H1 (cell line): ENCODE data around the gene KARS1. TPM values are rescaled to one million over a fixed set of nuclear protein-coding genes. Genes with fewer than 3 reads are reported as not detected.
"Not testable (repeated sequence)": the region's sequence is repeated elsewhere in the genome, so short reads cannot be mapped to it uniquely, and the experiment has no call there.

Experiments used
- CTCF ChIA-PET: fragments of 300-600 bp; sonication (Branson Sonifier 250); formaldehyde crosslinking; loops from one replicate; lab custom pipeline; 2021; ENCODE audit not compliant: partially characterized antibody; lab: Charles Lee
- POLR2A ChIA-PET: fragments of 300-600 bp; sonication (Branson Sonifier 250); formaldehyde crosslinking; loops from one replicate; lab custom pipeline; 2021; ENCODE audit warnings: inconsistent platforms; ENCODE audit not compliant: partially characterized antibody; lab: Charles Lee
- DNase-seq, 2 experiments: peaks; one replicate each; pipeline versions ENCODE4 v3.0.0 to v3.0.0-alpha.2; 2010 to 2022; ENCODE audit warnings: low spot score in 2 of 2, low read depth in 1 of 2, mixed read lengths in 1 of 2
- FAIRE-seq: peaks from 2 replicates; lab custom pipeline; 2011; peaks lifted over from hg19 to GRCh38; lab: Jason Lieb, UNC
- H2AFZ ChIP-seq: 2 replicates; pipeline ENCODE4 v1.8.1; 2012; ENCODE audit warnings: low read length, inconsistent platforms
- H2AK5ac ChIP-seq: 2 replicates; pipeline ENCODE4 v1.6.1; 2013; ENCODE audit warnings: low read depth, low read length
- H2BK120ac ChIP-seq: replicated peaks from 2 replicates; pipeline ENCODE3; 2013; ENCODE audit warnings: low read depth, low read length, inconsistent platforms
- H2BK12ac ChIP-seq: 2 replicates; pipeline ENCODE4 v1.6.1; 2013; ENCODE audit warnings: low read depth, low read length
- H2BK15ac ChIP-seq: 2 replicates; pipeline ENCODE4 v1.6.1; 2013; ENCODE audit warnings: low read length
- H2BK20ac ChIP-seq: 2 replicates; pipeline ENCODE4 v1.6.1; 2013; ENCODE audit warnings: low read length
- H2BK5ac ChIP-seq: 2 replicates; pipeline ENCODE4 v1.6.1; 2013; ENCODE audit warnings: low read depth, low read length
- H3K14ac ChIP-seq: 2 replicates; pipeline ENCODE4 v1.6.1; 2013; ENCODE audit warnings: inconsistent platforms; ENCODE audit not compliant: insufficient read length
- H3K18ac ChIP-seq: 2 replicates; pipeline ENCODE4 v1.6.1; 2013; ENCODE audit warnings: low read length; ENCODE audit errors: extremely low read depth
- H3K23ac ChIP-seq: 2 replicates; pipeline ENCODE4 v1.6.1; 2013; ENCODE audit warnings: inconsistent platforms; ENCODE audit not compliant: insufficient read length
- H3K23me2 ChIP-seq: 2 replicates; pipeline ENCODE4 v1.6.1; 2013; ENCODE audit warnings: low read depth, low read length
- H3K27ac ChIP-seq: 2 replicates; pipeline ENCODE4 v1.6.1; 2011; ENCODE audit warnings: low read depth, low read length, inconsistent platforms
- H3K27me3 ChIP-seq, 4 experiments: replicated peaks in 1 of 4; 1 replicate in 1 of 4; 2 replicates in 3 of 4; pipeline versions ENCODE4 v1.6.1 to v1.8.1; 2011 to 2013; ENCODE audit warnings: low read length in 3 of 4, mild to moderate bottlenecking in 3 of 4, inconsistent platforms in 2 of 4, mixed read lengths in 2 of 4, moderate library complexity in 1 of 4; ENCODE audit not compliant: control insufficient read depth in 3 of 4, insufficient read depth in 3 of 4; ENCODE audit errors: extremely low read depth in 1 of 4
- H3K36me3 ChIP-seq, 4 experiments: 2 replicates each; pipeline versions ENCODE4 v1.6.1 to v1.8.1; 2011 to 2013; ENCODE audit warnings: mild to moderate bottlenecking in 4 of 4, low read length in 3 of 4, moderate library complexity in 2 of 4, control low read depth in 1 of 4, inconsistent platforms in 1 of 4; ENCODE audit not compliant: insufficient read depth in 4 of 4, control insufficient read depth in 2 of 4
- H3K4ac ChIP-seq: replicated peaks from 2 replicates; pipeline ENCODE3; 2013; ENCODE audit warnings: low read length, low read depth, mixed read lengths, inconsistent platforms; ENCODE audit not compliant: insufficient read length
- H3K4me1 ChIP-seq, 4 experiments: replicated peaks in 1 of 4; 1 replicate in 1 of 4; 2 replicates in 3 of 4; pipeline versions ENCODE4 v1.6.1 to v1.8.1; 2011 to 2013; ENCODE audit warnings: low read length in 3 of 4, inconsistent platforms in 2 of 4, mixed read lengths in 1 of 4; ENCODE audit not compliant: insufficient read depth in 4 of 4, control insufficient read depth in 3 of 4
- H3K4me2 ChIP-seq, 2 experiments: 2 replicates each; pipeline versions ENCODE4 v1.6.1 to v1.8.1; 2011 to 2013; ENCODE audit warnings: low read depth in 2 of 2, low read length in 2 of 2, control low read depth in 1 of 2, inconsistent platforms in 1 of 2, mild to moderate bottlenecking in 1 of 2; ENCODE audit not compliant: insufficient read depth in 1 of 2
- H3K4me3 ChIP-seq, 4 experiments: fragments of 200-600, 300-600 bp in 1 of 4; sonication (generic), shearing (Covaris generic), sonication (Bioruptor Twin) in 1 of 4; 2 replicates each; pipeline versions ENCODE4 v1.5.1 to v1.8.1; 2011 to 2016; ENCODE audit warnings: low read length in 4 of 4, low read depth in 3 of 4, control low read depth in 2 of 4, inconsistent platforms in 2 of 4, mild to moderate bottlenecking in 2 of 4, mixed read lengths in 1 of 4, moderate library complexity in 1 of 4; ENCODE audit not compliant: insufficient read depth in 2 of 4; ENCODE audit errors: extremely low read depth in 1 of 4
- H3K56ac ChIP-seq: replicated peaks from 2 replicates; pipeline ENCODE3; 2013; ENCODE audit warnings: low read depth, mild to moderate bottlenecking, mixed read lengths, low read length, inconsistent platforms; ENCODE audit not compliant: insufficient read length
- H3K79me1 ChIP-seq: 2 replicates; pipeline ENCODE4 v1.6.1; 2013; ENCODE audit warnings: low read depth, low read length, control low read depth
- H3K79me2 ChIP-seq, 2 experiments: 2 replicates each; pipeline versions ENCODE4 v1.6.1 to v1.8.1; 2012 to 2013; ENCODE audit warnings: low read length in 2 of 2, mild to moderate bottlenecking in 2 of 2, inconsistent platforms in 1 of 2; ENCODE audit not compliant: insufficient read depth in 2 of 2, control insufficient read depth in 1 of 2
- H3K9ac ChIP-seq, 4 experiments: replicated peaks in 1 of 4; 1 replicate in 1 of 4; 2 replicates in 3 of 4; pipeline versions ENCODE4 v1.6.1 to v1.8.1; 2011 to 2013; ENCODE audit warnings: low read depth in 3 of 4, low read length in 3 of 4, control low read depth in 2 of 4, mild to moderate bottlenecking in 2 of 4, moderate library complexity in 2 of 4, inconsistent platforms in 1 of 4; ENCODE audit errors: extremely low read depth in 1 of 4
- H3K9me3 ChIP-seq, 2 experiments: 2 replicates each; pipeline versions ENCODE4 v1.6.1 to v1.8.1; 2012 to 2013; ENCODE audit warnings: mild to moderate bottlenecking in 2 of 2, moderate library complexity in 2 of 2, control low read depth in 1 of 2, inconsistent platforms in 1 of 2, low read depth in 1 of 2, low read length in 1 of 2, mixed read lengths in 1 of 2; ENCODE audit not compliant: insufficient read depth in 2 of 2
- H4K20me1 ChIP-seq, 2 experiments: replicated peaks in 1 of 2; 2 replicates each; pipeline versions ENCODE3 to v1.8.1; 2011 to 2013; ENCODE audit warnings: inconsistent platforms in 2 of 2, low read length in 2 of 2, mild to moderate bottlenecking in 1 of 2; ENCODE audit not compliant: insufficient read depth in 2 of 2, control insufficient read depth in 1 of 2
- H4K5ac ChIP-seq: 2 replicates; pipeline ENCODE4 v1.6.1; 2013; ENCODE audit warnings: low read length, low read depth, mixed read lengths, inconsistent platforms; ENCODE audit not compliant: insufficient read length
- H4K8ac ChIP-seq: 2 replicates; pipeline ENCODE4 v1.8.0; 2013; ENCODE audit warnings: mild to moderate bottlenecking, moderate library complexity, low read length, inconsistent platforms; ENCODE audit not compliant: insufficient read depth; ENCODE audit errors: extremely low read depth
- H4K91ac ChIP-seq: replicated peaks from 2 replicates; pipeline ENCODE3; 2013; ENCODE audit warnings: low read length, mixed read lengths, inconsistent platforms; ENCODE audit not compliant: insufficient read length
- GTF2F1 ChIP-seq: IDR thresholded peaks from 2 replicates; pipeline ENCODE4 v1.6.1; 2012; ENCODE audit warnings: low read depth, low read length, improper control_type of control experiment, borderline replicate concordance
- SP1 ChIP-seq: IDR thresholded peaks from 2 replicates; pipeline ENCODE4 v1.6.1; 2011; ENCODE audit warnings: low read depth, low read length
- WGBS, 2 experiments: shearing (Covaris generic) in 1 of 2; methylation state at CpG; one replicate each; pipeline versions ENCODE4 v1.1.6 to v1.1.7; 2013 to 2015; ENCODE audit warnings: low lambda C conversion rate in 2 of 2, mixed read lengths in 2 of 2, inconsistent platforms in 1 of 2, low coverage in 1 of 2, missing lambda C conversion rate in 1 of 2; ENCODE audit not compliant: insufficient replicate concordance in 2 of 2, insufficient coverage in 1 of 2, insufficient read length in 1 of 2; ENCODE audit errors: extremely low coverage in 1 of 2, missing lambda C conversion rate in 1 of 2; 5-methylcytosine and 5-hydroxymethylcytosine counted together
- polyA plus RNA-seq, 7 experiments: library from polyadenylated mRNA; depleted of rRNA in 3 of 7; stranded (reverse) in 5 of 7; unstranded in 2 of 7; fragments of >200 nt in 5 of 7; fragments of 200-250 nt in 2 of 7; gene quantifications; 1 replicate in 5 of 7; 2 replicates in 1 of 7; 4 replicates in 1 of 7; pipeline versions ENCODE4 v1.2.1 to v1.2.3, GENCODE V29; 2011 to 2013; ENCODE audit warnings: missing spikeins in 2 of 7, mixed read lengths in 2 of 7
- total RNA-seq: library from RNA; stranded (reverse); fragmentation: NEBNext Ultra II Directional; extraction: Animal tissue kit (Norgen Biotek cat#: 25700); gene quantifications from 2 replicates; pipeline ENCODE4 v1.2.1, GENCODE V29; 2021

KARS1 gene
- total and polyA plus RNA-seq, 2 of the 8 experiments (the other 6 are each of a cell fraction or from before 2014, with no cell fraction given), result 97.5 to 221 TPM

GRCh38 chr16:75593308-75593707 is 54.2 kb downstream of the KARS1 start (continued):
- TF ChIP-seq SP1 (no peak), GTF2F1 (no peak)

- H3K9me3 ChIP-seq, H3K4me2 ChIP-seq, H3K27ac ChIP-seq, H2BK20ac ChIP-seq, H2AK5ac ChIP-seq, H4K91ac ChIP-seq, H3K23ac ChIP-seq, H3K23me2 ChIP-seq, H4K20me1 ChIP-seq, H2BK12ac ChIP-seq, H3K79me2 ChIP-seq, H4K8ac ChIP-seq, H3K4ac ChIP-seq, H3K56ac ChIP-seq, H3K14ac ChIP-seq, H3K27me3 ChIP-seq, H2BK120ac ChIP-seq, H2BK15ac ChIP-seq, DNase-seq, H4K5ac ChIP-seq, H3K36me3 ChIP-seq, H3K79me1 ChIP-seq, H2AFZ ChIP-seq, FAIRE-seq, H3K4me3 ChIP-seq, H3K9ac ChIP-seq, H2BK5ac ChIP-seq, H3K18ac ChIP-seq: not testable (repeated sequence)
- ChIA-PET CTCF (interaction anchor here (0.6 to 2.1 kb wide), 7 partner anchors 8 to 70 kb away, joined by 3 to 12 read pairs (median 5); partner anchors contain the start of gene CHST5), POLR2A (interaction anchor here (0.6 to 1.6 kb wide), 5 partner anchors 13 to 337 kb away, joined by 3 to 7 read pairs (median 3); partner anchors contain the start of gene ADAT1)
- H3K4me1 ChIP-seq, result peaks cover 5 to 18% (median 16%) of the 10 kb centered on the region in 4 experiments; a peak in 6 of 7 replicates
- 98% methylated on average over 8 of the region's 9 CpGs; no CpG with 5 or more reads in 1 of the 2 experiments for WGBS, 2 experiments
Measured at GRCh38 chr16:75591927-75592326, 55.5 kb downstream of the KARS1 start.
